RWPE1 (cell line): ENCODE measurements around the gene PRPSAP2.

ENCODE experiments used
- CTCF ChIA-PET: fragments of 350-600 bp; sonication (Branson Sonifier 250); formaldehyde crosslinking; extraction: SDS; loops from one replicate; lab custom pipeline; 2021; lab: Yijun Ruan, JAX
- POLR2A ChIA-PET: fragments of 400-600 bp; formaldehyde crosslinking; extraction: SDS; loops from one replicate; lab custom pipeline; 2020; ENCODE audit warnings: antibody characterized with exemption; ENCODE audit not compliant: low non-redundant PET; lab: Yijun Ruan, JAX
- DNase-seq: peaks from one replicate; pipeline ENCODE4 v3.0.0; 2012; ENCODE audit warnings: low spot score
- H3K27ac ChIP-seq: fragments of 450-650 bp; 2 replicates; pipeline ENCODE4 v1.5.1; 2017
- TF ChIP-seq, protein P1 (sequence below): fragments of 450-650 bp; conservative IDR thresholded peaks from 2 replicates; pipeline ENCODE4 v1.5.1; 2017; ENCODE audit warnings: low read depth, mild to moderate bottlenecking

Gene PRPSAP2

DNA sequence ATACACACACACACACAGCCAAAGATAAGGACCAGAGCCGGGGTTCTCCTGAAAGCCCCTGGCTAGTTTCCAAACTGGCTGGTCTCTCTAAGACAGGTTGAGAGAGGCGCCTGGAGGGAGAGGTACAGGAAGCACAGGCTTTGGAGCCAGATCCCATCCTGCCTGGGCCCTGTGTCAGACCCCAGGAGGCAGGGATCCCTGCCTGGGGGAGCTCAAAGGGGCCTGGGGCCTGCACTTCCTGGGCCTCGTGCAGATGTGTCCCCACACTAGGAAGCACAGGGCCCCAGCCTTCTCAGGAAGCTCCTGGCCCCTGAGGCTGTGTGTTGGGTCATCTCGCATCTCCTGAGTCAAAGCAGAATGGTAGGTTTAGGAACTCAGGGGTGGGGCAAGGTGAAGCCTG lies 110.0 kb downstream of the PRPSAP2 start:
- ChIA-PET POLR2A (no interaction called here), CTCF (no interaction called here)
- TF ChIP-seq, protein P1, sequence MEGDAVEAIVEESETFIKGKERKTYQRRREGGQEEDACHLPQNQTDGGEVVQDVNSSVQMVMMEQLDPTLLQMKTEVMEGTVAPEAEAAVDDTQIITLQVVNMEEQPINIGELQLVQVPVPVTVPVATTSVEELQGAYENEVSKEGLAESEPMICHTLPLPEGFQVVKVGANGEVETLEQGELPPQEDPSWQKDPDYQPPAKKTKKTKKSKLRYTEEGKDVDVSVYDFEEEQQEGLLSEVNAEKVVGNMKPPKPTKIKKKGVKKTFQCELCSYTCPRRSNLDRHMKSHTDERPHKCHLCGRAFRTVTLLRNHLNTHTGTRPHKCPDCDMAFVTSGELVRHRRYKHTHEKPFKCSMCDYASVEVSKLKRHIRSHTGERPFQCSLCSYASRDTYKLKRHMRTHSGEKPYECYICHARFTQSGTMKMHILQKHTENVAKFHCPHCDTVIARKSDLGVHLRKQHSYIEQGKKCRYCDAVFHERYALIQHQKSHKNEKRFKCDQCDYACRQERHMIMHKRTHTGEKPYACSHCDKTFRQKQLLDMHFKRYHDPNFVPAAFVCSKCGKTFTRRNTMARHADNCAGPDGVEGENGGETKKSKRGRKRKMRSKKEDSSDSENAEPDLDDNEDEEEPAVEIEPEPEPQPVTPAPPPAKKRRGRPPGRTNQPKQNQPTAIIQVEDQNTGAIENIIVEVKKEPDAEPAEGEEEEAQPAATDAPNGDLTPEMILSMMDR: no peak
- peak; percentile 69 for DNase-seq
- peak overlapping the region; percentile 86 for H3K27ac ChIP-seq

DNA sequence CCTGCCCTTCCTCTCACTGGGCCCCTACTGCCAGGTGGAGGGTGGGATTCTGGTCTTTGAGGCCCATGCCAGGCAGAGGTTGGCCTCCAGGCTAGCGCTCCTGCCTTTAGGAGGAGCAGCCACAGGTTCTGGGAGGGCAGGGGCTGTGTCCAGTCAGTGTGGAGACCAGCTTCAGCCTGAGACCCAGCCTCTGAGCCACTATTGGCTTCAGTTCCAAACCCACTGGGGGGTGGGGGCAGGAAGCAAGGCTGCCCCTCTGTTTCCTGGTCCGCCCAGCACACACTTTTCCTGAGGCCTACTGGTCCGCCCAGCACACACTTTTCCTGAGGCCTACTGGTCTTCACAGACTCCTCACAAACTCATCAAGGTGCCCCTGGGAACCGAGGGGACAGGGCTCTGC lies 110.4 kb downstream of the PRPSAP2 start:
- H3K27ac ChIP-seq: peak overlapping the region; percentile 86
- POLR2A ChIA-PET: no interaction called here
- TF ChIP-seq, protein P1: no peak
- DNase-seq: no peak
- CTCF ChIA-PET: no interaction called here

DNA sequence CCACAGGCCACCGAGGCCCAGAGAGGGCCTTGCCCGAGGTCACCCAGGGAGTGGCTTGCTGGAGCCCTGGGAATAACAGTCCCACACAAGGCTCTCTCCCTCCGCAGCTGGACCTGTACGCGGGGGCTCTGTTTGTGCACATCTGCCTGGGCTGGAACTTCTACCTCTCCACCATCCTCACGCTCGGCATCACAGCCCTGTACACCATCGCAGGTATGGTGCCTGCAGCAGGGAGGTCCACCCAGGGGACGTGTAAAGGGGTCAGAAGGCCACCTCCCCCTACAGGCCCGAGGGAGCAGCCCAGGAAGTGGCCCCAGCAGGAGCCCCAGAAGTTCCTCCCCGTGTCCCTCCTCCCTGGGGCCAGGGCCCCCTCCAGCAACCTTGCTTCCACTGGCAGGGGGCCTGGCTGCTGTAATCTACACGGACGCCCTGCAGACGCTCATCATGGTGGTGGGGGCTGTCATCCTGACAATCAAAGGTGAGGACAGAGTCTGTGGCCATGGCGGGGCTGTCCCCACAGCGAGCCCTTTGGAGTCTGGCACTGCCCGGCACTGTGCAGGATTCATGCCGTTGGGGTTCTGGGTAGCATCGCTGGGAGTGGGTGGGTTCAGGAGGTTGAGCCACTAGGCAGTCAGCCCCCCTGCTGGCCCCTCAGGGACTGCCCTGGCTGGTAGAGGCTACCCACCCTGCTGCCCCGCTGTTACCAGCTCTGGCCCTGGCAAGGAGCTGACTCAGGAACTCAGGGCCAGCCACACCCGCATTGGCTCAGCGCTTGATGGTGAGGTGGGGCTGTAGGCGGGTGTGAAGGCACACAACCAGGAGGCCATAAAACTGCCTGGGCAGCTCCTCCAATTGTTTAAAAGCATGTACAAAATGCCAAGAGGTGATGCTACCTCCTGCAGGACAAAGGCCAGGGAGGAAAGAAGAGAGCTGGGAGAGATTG lies 111.3 kb downstream of the PRPSAP2 start:
- peak overlapping the region; percentile 86 for H3K27ac ChIP-seq
- POLR2A ChIA-PET: interaction anchor here (0.6 kb wide), 1 partner anchor 23 kb away, joined by 3 read pairs; no protein-coding TSS in a partner anchor
- DNase-seq: peak; percentile 73
- TF ChIP-seq, protein P1: no peak
- CTCF ChIA-PET: interaction anchor here (1.3 kb wide), 1 partner anchor 8 kb away, joined by 10 read pairs; no protein-coding TSS in a partner anchor

DNA sequence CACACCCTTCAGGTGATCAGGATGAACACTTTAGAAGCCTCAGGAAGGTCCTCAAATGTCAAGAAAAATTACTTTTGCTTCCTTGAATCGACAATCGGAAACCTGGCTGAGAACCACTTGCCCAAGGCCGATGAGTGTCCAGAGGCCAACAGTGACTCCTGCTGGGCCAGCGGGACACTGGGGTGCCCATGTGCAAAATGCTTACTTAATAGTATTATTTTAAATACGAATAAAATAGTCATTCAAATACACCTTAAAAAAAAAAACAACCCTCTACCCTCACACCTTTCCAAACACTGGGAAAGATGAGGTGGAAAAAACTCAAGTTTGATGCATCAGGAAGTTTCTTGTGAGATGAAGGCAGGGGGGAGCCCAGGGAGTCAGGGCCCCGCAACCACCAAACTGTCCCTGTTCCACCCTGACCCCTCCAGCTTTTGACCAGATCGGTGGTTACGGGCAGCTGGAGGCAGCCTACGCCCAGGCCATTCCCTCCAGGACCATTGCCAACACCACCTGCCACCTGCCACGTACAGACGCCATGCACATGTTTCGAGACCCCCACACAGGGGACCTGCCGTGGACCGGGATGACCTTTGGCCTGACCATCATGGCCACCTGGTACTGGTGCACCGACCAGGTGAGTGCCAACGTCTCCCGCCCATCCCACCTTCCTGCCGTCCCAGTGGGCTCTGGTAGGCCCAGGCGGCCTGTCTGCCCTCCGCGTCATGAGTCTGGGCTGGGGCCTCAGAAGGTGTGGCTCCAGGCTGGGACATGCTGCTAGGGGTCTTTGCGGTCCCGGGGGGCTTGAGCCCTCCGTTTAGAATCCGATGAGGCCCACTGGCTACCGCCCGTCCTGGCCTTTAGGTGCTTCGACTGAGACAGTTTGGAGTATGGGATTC lies 112.9 kb downstream of the PRPSAP2 start:
- DNase-seq: no peak
- ChIA-PET CTCF (interaction anchor here (1.3 to 1.4 kb wide), 2 partner anchors 10 kb away, joined by 5 to 10 read pairs; no protein-coding TSS in a partner anchor), POLR2A (no interaction called here)
- H3K27ac ChIP-seq: peak overlapping the region; percentile 86
- TF ChIP-seq, protein P1: no peak

DNA sequence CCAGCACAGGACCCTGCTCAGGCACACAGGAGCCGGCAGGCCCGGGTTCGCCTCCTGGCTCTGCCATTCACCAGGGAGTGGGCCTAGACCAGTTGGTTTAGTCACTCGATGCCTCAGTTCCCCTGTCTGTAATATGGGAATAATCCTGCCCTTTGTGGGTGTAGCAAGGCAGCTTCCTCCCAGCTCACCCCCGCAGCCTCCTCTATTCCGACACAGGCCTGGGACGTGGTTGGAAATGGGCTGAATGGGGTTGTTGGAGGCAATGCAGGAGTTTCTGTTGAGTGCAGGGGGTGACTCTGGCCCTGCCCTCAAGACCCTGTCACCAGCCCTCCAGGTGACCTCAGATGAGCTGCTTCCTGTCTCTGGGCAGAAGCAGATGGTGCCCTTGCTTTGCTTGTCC lies 113.9 kb downstream of the PRPSAP2 start:
- peak overlapping the region; percentile 86 for H3K27ac ChIP-seq
- ChIA-PET CTCF (interaction anchor here (1.4 kb wide), 1 partner anchor 11 kb away, joined by 5 read pairs; no protein-coding TSS in a partner anchor), POLR2A (no interaction called here)
- DNase-seq: no peak
- TF ChIP-seq, protein P1: no peak
